Epithelial cell of prostate (primary cell): ENCODE results near the gene VPS11.

Source experiments
- DNase-seq: peaks from one replicate; pipeline ENCODE4 v3.0.0-alpha.2; 2011; ENCODE audit warnings: low read depth, low spot score
- H3K27ac ChIP-seq: fragments of 450-650 bp; 2 replicates; pipeline ENCODE4 v1.5.1; 2017; ENCODE audit warnings: mild to moderate bottlenecking

The VPS11 gene

DNA sequence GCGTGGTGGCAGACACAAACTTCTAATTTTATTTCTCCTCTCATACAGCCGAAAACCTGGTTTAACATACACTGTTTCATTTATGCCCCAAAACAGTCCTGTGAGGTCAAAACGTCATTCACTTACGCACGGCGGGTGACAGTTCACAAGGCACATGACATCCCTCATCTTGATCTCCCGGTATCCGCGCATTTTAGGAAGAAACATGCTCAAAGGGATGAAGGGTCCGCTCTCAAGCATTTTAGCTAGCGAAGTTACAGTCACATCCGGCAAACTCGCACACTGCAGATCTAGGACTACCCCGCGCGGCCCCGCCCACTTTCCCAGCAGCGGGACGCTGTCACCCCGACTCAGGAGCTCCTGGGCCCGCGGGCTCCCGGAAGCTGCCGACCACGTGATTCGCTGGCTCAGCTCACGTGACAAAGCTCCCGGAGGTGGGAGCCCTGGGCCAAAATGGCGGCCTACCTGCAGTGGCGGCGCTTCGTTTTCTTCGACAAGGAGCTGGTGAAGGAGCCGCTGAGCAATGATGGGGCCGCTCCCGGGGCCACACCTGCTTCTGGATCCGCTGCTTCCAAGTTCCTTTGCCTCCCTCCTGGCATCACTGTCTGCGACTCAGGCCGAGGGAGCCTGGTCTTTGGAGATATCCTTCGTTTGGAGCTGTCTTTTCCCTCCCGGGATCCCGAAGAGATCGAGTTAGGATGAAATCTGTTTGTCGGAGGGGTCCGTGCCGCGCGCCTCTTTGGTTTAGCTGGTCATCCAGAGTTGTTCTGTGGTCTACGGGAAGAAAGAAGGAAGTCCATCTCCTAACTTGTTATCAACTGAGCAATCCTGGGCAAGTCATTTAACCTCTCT lies at the start of gene VPS11:
Gene VPS11 (plus strand): TSS at position 448 of the 852 bp plus-strand sequence. CDS start 6 bp downstream, at position 454.
- H3K27ac ChIP-seq = peak within 1 kb of the TSS; percentile 82
- DNase-seq = peak; percentile 75

DNA sequence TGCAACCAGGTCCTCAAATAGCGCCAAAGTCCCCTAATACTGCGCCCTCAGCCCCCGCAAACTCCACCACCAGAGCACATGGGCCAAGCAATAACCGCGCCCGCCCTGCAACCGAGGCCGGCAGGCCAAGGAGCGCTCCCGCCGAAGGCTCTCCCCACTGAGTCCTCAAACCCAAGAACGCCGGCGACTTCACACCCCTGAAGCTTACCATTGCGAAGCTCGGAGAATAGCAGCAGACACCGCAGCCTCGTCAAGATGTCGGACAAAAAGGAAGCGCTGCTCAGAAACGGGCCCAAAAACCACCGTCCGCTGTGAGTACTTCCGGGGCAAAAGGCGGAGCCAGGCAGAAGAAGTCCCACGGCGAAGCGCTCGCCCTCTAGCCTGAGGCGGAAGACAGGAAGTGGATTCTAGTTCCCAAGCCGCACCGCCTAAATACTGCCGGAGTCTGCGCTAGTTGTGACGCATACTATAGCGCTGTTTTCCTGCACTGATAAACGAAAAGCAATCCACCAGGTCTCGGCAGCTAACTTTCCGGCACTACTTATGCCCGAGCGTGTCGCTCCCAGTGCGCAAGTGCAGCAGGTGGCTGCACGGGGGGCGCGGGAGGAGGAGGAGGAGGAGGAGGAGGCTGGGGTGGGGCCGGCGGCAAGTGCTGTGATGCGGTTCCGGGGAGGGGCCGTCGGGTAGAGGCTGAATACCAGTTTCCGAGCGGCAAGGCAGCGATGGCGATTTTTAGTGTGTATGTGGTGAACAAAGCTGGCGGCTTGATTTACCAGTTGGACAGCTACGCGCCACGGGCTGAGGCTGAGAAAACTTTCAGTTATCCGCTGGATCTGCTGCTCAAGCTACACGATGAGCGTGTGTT lies 49.3 kb upstream of the VPS11 start, which contains the start of the genes RPS25 and TRAPPC4:
Gene RPS25 (minus strand): TSS at position 270 of the 865 bp plus-strand sequence. CDS start 59 bp downstream, at position 211.
Gene TRAPPC4 (plus strand): TSS at position 693 of the 865 bp plus-strand sequence. CDS start 30 bp downstream, at position 723.
- peak within 1 kb of the TSS; percentile 91 for H3K27ac ChIP-seq
- peak; percentile 82 for DNase-seq

DNA sequence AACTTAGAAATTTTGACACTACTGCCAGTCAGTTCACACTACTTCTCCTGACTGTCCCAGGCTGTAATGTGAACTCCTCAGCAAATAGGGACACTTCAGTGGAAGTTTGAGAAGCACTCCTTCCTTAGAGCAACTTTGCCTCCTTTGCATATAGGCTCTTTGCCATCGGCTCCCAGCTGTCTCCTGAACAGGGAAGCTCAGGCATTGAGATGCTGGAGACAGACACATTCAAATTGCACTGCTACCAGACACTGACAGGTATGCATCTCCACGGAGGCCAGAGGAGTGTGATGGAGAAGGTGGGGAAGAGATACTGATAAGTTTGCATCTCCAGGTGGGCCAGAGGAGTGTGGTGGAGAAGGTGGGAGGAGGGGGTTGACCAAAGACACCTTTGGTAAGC lies 47.6 kb upstream of the VPS11 start:
- no peak for DNase-seq
- H3K27ac ChIP-seq = peak overlapping the region; percentile 91

DNA sequence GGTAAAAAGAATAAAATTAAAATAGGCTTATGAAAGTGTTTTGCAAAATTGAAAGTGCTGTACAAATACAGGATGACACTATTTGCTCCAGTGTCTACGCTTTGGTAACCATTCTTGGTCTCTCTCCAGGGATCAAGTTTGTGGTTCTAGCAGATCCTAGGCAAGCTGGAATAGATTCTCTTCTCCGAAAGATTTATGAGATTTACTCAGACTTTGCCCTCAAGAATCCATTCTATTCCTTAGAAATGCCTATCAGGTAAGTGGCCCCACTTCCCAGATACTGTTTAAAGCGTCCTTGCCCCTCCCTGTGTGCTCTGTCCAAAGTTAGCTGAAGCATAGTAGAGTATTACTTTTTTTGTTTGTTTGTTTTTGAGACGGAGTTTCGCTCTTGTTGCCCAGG lies 46.0 kb upstream of the VPS11 start:
- DNase-seq = no peak

DNA sequence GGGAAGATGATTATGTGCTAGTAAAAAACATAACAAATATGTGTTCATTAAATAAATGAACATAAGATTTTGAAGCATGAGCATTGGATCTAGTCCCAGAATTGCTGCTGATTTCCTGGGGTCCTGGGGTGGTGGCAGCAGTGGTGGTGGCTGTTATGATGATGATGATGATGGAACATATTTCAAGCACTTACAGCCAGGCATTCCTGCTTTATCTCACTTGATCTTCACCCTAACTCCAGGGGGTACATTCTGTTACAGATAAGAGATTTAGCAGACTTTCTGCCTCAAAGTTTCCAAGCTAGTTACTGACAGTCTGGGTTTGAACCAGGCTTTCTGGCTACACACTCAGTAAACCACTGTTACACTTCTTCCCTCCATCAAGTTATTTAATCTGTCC lies 43.9 kb upstream of the VPS11 start:
- H3K27ac ChIP-seq = no peak overlapping the region
- no peak for DNase-seq

More for the DNA sequence above, 46.0 kb upstream of the VPS11 start:
- no peak overlapping the region for H3K27ac ChIP-seq

DNA sequence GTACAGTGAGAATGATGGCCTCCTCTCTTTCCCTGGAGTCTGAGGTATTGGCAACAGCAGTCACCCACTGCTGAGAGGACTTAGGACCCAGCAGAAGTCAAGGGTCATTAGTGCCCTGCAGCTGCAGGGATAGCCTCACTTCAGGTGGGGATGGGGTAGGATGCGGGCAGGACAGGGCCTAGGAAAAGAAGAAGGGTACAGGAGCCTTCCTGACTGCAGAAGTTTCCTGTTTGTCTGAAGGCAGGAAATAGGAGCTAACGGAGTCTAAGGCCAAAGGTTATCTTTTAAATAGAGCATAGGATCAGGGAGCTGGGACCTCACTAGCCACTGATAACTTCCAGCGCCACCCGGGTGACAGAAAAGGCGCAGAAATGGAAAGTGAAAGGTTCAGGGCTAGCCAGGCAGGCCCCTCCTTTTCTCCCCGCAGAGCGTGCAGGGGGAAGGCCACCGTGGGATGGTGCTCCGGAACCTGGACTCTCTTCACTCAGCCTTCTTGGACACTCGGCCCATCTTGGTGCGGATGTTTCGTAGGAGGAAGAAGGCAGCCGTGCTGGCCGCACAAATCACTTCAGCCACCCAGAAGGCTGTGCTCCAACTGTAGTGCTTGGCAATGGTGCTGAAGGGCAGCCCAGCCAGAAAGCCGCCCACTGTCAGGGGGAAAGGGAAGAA lies 43.1 kb upstream of the VPS11 start:
- DNase-seq = no peak
- no peak overlapping the region for H3K27ac ChIP-seq

DNA sequence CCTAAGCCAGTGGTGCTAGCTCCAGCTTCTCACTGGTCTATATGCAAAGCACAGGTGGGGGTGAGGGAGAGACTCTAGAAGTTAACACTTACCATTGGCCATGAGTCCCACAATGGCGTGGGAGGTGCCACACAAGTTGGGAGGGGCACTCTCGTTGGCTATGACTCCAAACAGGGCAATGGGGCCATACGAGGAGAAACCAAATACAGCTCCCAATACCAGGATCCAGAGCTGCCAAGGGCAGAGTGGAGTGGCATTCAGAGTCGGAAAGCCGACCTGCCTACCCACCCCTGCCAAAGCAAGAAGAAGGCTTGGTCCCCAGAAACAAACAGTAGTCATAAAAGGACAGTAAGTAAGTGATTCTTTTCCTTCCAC lies 42.5 kb upstream of the VPS11 start:
- no peak for DNase-seq
- no peak overlapping the region for H3K27ac ChIP-seq

DNA sequence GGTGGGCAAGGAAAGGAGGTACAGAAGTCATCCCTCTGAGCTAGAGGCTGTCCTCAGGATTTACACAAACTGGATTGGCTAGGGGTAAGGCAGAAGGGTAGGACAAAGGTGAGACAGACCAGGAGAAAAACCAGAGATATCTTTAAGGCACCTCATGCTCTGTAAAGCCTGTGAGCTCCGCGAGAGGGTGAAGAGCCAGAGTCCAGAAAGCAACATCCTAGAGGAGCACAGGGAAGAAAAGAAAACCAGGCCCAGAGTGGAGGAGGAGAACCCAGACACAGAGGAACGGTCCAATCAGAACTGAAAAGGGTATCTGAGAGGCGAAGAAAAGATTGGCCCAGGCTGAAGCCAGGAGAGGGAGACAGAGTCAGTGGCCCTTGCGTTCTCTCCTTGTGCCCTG lies 42.1 kb upstream of the VPS11 start:
- H3K27ac ChIP-seq = no peak overlapping the region
- no peak for DNase-seq

DNA sequence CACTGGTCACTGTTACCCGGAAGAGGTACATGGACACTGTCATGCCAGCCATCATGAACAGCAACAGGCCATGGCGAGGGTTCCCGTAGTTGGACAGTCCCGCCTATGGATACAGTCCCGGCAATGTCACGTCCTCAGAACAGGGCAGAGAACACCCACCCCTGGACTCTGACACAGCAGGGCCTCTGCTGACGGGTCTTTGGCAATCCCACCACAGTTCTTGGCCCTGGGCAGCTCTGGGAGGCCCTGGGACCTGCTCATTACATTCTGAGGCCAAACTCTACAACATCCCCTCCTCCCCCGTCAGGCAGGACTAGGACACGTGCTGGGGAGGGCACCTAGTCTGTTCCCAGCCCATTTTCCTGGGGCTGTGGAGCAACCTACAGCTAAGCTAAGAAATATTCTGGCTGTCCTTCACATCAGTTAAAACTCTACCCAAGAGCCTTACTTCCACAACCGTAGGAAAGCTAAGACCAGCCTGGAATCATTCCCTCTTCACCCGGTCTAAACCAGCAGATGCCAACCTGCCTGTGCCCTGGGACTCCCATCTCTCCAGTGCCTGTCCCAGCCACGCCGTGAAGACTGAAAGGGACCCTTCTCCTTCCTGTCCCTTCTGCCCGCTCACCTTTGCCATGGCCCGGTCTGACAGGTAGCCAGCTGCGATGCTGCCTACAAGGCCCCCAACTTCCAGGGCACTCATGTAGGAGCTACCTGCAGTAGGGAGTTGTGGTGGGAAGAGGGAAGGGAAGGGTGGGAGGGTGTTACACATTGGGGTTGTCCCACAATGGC lies 41.4 kb upstream of the VPS11 start:
- no peak for DNase-seq
- H3K27ac ChIP-seq = no peak overlapping the region

DNA sequence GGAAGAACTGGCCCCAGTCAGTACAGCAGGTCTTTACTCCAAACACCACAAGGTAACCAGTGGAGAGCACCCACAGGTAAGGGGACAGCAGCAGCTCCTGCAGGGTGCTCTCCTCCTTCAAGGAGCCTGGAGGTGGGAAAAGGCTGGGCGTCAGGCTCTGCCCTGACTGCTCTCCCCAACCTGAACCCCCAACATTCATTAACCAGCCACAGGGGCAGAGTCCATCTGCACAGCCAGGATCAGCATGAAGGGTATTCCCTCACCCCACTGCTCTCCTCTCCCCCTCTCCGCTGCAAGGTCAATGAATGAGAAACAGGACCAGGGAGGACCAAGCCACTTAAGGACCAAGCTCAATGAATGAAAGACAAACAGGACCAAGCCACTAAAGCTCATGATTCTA lies 40.6 kb upstream of the VPS11 start:
- no peak for DNase-seq
- no peak overlapping the region for H3K27ac ChIP-seq

DNA sequence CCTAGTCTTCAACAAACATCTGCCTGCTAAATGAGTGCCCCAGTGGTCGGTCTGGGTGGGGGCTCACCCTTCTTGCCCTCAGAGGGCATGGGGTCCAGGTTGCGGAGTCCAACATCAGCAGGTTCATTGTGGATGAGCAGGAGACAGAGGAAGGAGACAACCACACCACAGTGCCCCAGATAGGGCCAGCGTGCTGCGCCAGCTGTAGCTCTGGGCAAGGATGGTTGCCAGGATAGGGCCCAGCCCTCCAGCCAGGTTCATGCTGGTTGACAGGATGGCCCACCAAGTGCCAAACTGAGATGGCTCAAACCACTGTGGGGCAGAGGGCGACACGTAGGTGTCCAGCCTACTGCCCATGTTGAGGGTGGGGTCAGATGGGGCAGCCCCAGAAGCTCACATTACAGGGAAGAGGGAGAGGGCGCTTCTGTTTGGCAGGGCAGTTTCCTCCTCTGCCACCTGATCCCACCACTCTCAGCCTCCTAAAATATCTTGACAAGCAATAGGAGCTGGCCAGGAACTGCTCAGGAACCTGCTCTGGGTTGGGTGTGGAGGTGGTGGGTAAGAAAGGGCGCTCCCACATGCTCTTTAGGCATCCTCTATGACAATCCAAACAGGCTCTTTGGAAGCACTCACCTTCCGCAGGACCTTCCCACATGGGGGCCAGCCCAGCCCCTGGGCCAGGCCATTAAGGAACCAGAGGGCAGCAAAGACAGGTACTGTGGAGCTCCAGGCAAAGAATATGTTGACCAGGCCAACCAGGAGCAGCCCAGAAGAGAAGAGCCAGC lies 39.9 kb upstream of the VPS11 start:
- no peak overlapping the region for H3K27ac ChIP-seq
- DNase-seq = no peak

DNA sequence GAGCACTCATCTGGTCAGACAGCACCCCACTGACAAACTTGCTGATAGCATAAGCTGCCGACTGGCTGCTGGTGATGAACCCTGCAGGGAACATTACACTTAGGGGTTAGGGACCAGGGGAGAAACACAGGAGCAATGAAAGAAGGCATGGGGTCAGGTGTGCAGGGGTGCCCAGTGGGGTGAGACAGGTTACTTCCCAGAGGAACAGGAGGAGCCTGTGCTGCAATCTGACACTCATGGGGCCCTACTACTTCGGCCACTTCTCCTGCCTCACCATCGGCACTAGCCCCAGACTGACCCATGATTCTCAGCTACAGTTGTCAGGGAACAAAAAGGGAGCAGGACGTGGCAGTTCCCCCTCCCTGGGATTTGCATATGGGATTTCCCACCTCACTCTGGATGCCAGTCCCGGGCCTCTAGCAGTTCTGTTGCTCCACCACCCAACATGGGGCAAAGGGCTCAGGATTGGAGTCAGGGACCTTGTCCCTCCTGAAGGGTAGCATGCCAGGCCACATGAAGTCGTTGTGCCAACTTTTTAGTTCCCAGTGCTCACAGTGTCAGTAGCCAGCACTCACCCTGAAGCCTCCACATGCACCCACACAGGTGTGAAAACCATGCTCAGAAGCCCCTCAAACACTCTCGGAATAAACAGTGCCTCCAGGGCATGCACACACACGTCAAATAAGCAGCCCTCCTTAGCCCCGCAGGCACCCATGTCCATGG lies 39.1 kb upstream of the VPS11 start:
- DNase-seq = no peak
- H3K27ac ChIP-seq = no peak overlapping the region

DNA sequence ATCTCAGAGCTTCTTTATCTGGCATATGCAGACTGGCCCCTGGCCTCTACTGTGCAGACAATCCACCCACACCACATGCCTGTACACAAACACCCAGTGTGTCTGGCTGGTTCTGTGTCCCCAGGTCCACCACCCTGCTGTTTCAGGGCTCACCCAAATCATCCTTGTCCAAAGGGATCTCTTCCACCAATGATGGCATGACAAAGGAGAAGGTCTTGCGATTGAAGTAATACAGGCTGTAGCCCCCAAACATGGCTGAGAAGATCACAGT lies 38.6 kb upstream of the VPS11 start:
- DNase-seq = no peak
- H3K27ac ChIP-seq = no peak overlapping the region

DNA sequence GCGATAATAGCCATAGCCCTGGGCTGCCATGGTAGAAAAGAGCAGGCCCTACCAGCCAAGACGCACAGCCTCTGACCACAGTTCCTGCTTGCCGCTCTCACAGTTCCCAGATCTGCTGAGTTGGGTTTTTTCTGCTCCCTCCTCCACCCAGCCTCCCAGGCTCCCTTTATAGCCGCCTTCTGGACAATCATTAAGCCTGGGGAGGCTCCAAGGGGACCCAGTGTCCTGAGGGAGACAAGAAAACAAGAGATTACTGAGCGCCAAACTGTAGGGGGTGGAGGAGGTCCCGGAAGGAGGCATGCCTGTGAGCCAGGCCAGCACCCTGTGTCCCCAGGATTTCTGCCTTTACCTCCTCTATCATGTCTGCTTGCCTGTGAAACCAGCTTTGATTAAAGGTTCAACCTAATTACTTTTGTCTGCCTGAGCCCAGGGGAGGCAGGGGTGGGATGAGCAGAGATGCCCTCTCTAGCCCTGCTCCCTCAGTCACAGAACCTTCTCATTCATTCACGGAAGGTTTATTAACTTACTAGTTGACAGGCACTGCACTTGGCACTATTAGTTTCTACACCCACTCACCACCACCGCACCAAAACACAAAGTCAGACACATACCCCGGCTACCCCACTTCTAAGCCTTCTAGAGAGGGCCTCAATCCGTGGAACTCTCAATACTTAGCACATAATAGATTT lies 38.1 kb upstream of the VPS11 start:
- no peak for DNase-seq

DNA sequence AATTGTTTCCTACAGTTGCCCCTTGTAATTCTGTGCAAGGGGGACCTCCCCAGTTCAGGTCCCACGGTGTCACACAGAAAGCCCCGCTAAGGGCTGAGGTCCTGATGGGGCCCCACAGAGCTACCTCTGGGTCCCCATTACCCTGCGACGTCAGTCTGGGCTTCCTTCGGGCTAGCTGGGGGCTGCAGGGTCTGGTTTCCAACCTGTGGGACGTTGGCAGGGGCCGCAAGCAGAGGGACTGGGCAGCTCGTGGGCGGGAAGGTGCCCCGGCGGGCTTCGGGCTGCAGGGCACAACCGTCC lies 37.6 kb upstream of the VPS11 start:
- DNase-seq = no peak
- H3K27ac ChIP-seq = peak overlapping the region; percentile 53

More for the DNA sequence above, 38.1 kb upstream of the VPS11 start:
- no peak overlapping the region for H3K27ac ChIP-seq

DNA sequence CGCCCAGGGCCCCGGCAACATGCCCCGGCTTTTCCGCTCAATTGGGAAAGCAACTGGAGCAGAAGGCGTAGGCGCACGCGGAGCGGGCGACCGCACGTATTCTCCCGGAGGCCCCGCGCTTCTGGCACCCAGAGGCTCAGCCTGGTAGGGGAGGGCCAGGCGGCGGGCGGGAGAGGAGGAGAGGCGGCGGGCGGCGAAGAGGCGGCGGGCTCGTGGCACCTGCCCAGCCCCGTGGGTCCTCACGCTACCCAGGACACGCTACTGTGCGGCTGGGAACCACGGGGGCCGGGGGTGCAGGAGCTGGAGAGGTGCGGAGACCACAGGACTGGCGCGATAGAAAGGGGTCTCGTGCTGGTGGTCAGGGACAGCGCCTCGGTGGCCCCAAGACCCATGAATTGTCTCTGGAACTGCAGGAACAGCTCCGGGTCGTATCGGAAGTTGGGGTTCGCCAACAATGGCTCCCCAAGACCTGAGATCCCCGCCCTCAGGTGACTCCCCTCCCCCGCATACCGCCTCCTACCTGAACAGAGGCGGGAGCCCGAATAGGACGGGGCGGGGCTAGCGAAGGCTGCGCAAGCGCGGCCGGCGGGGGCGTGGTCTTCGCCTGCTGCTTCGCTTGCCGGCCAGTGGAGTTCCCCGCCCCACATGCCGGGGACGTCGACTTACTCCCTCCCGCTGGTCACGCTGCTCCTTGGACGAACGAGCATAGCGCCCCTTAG lies 37.1 kb upstream of the VPS11 start, which contains the start of gene SLC37A4:
Gene SLC37A4 (minus strand): TSS at position 549 of the 719 bp plus-strand sequence.
- peak; percentile 96 for DNase-seq
- H3K27ac ChIP-seq = peak within 1 kb of the TSS; percentile 53

DNA sequence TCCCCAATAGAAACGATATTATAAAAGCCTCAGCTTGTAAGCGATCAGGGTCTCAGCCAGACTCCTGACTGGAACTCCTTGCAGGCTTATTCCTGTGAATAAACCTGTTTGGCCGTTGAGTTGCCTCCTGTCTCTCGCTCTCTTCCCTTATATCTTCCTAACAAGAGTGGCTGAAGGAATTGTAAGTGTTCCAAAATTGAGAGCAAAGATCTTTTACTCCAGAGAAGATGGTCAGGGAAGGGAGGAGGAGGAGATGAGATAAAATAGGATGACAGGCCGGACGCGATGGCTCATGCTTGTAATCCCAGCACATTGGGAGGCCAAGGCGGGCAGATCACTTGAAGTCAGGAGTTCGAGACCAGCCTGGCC lies 35.7 kb upstream of the VPS11 start:
- H3K27ac ChIP-seq = no peak overlapping the region
- no peak for DNase-seq
